Activated B cell treated with CpG ODN at 0.5 μM for 24 hours (primary cell): ENCODE results near the gene RPL27. TPM values are rescaled to one million over a fixed set of nuclear protein-coding genes. Genes with fewer than 3 reads are reported as not detected.
"Not testable (repeated sequence)": the region's sequence is repeated elsewhere in the genome, so short reads cannot be mapped to it uniquely, and the experiment has no call there.

Experiments
- ATAC-seq: fragments of 200-7000 bp; cut with Tn5 transposase; one replicate; pipeline ENCODE4 v1.10.0; 2021; ENCODE audit warnings: low read depth, mild to moderate bottlenecking, moderate library complexity
- CTCF ChIA-PET: fragments of 350-600 bp; sonication (Branson Sonifier 250); formaldehyde crosslinking; loops from one replicate; lab custom pipeline; 2021; ENCODE audit warnings: antibody characterized with exemption; lab: Charles Lee
- POLR2A ChIA-PET: fragments of 350-600 bp; sonication (Branson Sonifier 250); formaldehyde crosslinking; loops from one replicate; lab custom pipeline; 2021; ENCODE audit warnings: antibody characterized with exemption; lab: Charles Lee
- DNase-seq: peaks from one replicate; pipeline ENCODE4 v3.0.0; 2022
- H3K27ac Mint-ChIP-seq: one replicate; pipeline ENCODE4 v1.8.0; 2020; ENCODE audit warnings: mixed read lengths
- H3K27me3 Mint-ChIP-seq: one replicate; pipeline ENCODE4 v1.8.0; 2021; ENCODE audit warnings: mixed read lengths
- H3K36me3 Mint-ChIP-seq: one replicate; pipeline ENCODE4 v1.8.0; 2021; ENCODE audit warnings: low read depth, mixed read lengths
- H3K4me1 Mint-ChIP-seq: one replicate; pipeline ENCODE4 v1.8.0; 2021; ENCODE audit warnings: mixed read lengths
- H3K4me3 Mint-ChIP-seq: one replicate; pipeline ENCODE4 v1.8.0; 2020; ENCODE audit warnings: mild to moderate bottlenecking, mixed read lengths
- H3K9me3 Mint-ChIP-seq: one replicate; pipeline ENCODE4 v1.8.0; 2020; ENCODE audit warnings: mixed read lengths
- intact Hi-C: fragments of 100-400 bp; cut with micrococcal nuclease; formaldehyde crosslinking; loops from one replicate; pipeline ENCODE4 v1.15.1; 2024
- total RNA-seq: library from RNA; stranded (reverse); gene quantifications from 2 replicates; pipeline ENCODE4 v1.2.3, GENCODE V29; 2022
- TF ChIP-seq, protein P1 (sequence below): fragments of 200-600 bp; IDR thresholded peaks from one replicate; pipeline ENCODE4 v1.8.0; 2022; ENCODE audit warnings: antibody characterized with exemption, mild to moderate bottlenecking

Gene RPL27
- total RNA-seq, 1 donor from 2014 or later = 1,189 TPM

DNA sequence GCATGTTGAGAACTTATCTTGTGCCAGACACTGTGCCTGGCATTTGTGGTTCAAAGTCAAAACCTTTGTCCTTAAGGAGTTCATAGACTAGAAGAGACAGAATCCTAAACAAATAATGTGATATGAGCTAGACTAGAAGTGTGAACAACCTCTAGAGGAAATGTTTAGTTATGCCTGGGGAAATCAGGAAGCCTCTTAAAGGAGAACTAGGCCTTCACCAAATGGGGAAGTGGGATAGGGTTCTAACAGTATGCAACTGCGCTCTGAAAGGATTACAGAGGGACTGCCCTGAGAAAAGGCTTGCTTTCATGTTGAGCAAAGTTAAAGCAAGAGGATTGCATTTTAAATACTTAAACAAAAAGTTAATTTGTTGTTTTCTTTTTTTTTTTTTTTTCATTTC lies 13.0 kb upstream of the RPL27 start:
- CTCF ChIA-PET = interaction anchor here (1.3 to 2.1 kb wide), 2 partner anchors 11 to 13 kb away, joined by 3 to 19 read pairs; partner anchors contain the start of gene RPL27
- Mint-ChIP-seq H3K27me3 (no peaks in the 10 kb centered on the region), H3K9me3 (no peaks in the 10 kb centered on the region), H3K27ac (peak overlapping the region; percentile 91), H3K4me1 (peaks cover 69% of the 10 kb centered on the region), H3K36me3 (peaks cover 61% of the 10 kb centered on the region), H3K4me3 (peak overlapping the region; percentile 78)
- intact Hi-C loops = loop anchor here (1.0 to 10.0 kb wide), 3 partner anchors 13 to 240 kb away; partner anchors contain the start of genes AARSD1, EZH1 and RPL27
- TF ChIP-seq, protein P1, sequence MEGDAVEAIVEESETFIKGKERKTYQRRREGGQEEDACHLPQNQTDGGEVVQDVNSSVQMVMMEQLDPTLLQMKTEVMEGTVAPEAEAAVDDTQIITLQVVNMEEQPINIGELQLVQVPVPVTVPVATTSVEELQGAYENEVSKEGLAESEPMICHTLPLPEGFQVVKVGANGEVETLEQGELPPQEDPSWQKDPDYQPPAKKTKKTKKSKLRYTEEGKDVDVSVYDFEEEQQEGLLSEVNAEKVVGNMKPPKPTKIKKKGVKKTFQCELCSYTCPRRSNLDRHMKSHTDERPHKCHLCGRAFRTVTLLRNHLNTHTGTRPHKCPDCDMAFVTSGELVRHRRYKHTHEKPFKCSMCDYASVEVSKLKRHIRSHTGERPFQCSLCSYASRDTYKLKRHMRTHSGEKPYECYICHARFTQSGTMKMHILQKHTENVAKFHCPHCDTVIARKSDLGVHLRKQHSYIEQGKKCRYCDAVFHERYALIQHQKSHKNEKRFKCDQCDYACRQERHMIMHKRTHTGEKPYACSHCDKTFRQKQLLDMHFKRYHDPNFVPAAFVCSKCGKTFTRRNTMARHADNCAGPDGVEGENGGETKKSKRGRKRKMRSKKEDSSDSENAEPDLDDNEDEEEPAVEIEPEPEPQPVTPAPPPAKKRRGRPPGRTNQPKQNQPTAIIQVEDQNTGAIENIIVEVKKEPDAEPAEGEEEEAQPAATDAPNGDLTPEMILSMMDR = no peak
- ATAC-seq = peak; percentile 72
- POLR2A ChIA-PET = interaction anchor here (0.5 to 6.8 kb wide), 24 partner anchors 12 to 1724 kb away, joined by 3 to 124 read pairs (median 6); partner anchors contain the start of genes AARSD1, BECN1, DBF4B and DHX8
- no peak for DNase-seq

DNA sequence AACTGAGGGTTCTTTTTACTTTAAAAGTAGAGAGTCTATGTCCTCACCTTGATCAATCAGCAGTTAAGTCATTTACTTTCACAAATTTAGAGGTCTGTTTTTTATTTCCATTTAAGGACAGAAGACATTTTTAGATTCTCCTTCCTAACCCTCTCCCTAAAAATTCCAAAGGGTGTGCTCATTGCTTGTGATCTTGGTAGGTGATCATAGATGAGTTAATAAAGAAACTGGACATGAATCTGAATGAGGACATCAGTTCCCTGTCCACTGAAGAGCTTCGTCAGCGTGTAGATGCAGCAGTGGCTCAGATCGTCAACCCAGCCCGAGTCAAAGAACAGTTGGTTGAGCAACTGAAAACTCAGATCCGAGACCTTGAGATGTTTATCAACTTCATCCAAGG lies 9.1 kb upstream of the RPL27 start:
- TF ChIP-seq, protein P1 = no peak
- CTCF ChIA-PET = no interaction called here
- intact Hi-C loops = loop anchor here (10.0 kb wide), 1 partner anchor 244 kb away; the partner anchor contains the start of gene EZH1
- H3K27ac Mint-ChIP-seq = no peak overlapping the region
- no peaks in the 10 kb centered on the region for H3K27me3 Mint-ChIP-seq
- peaks cover 51% of the 10 kb centered on the region for H3K4me1 Mint-ChIP-seq
- POLR2A ChIA-PET = interaction anchor here (0.6 to 6.8 kb wide), 2 partner anchors 8 to 166 kb away, joined by 4 to 124 read pairs; partner anchors contain the start of gene RPL27
- no peaks in the 10 kb centered on the region for H3K9me3 Mint-ChIP-seq
- H3K4me3 Mint-ChIP-seq = no peak overlapping the region
- DNase-seq (no peak), ATAC-seq (no peak)
- peaks cover 75% of the 10 kb centered on the region for H3K36me3 Mint-ChIP-seq

DNA sequence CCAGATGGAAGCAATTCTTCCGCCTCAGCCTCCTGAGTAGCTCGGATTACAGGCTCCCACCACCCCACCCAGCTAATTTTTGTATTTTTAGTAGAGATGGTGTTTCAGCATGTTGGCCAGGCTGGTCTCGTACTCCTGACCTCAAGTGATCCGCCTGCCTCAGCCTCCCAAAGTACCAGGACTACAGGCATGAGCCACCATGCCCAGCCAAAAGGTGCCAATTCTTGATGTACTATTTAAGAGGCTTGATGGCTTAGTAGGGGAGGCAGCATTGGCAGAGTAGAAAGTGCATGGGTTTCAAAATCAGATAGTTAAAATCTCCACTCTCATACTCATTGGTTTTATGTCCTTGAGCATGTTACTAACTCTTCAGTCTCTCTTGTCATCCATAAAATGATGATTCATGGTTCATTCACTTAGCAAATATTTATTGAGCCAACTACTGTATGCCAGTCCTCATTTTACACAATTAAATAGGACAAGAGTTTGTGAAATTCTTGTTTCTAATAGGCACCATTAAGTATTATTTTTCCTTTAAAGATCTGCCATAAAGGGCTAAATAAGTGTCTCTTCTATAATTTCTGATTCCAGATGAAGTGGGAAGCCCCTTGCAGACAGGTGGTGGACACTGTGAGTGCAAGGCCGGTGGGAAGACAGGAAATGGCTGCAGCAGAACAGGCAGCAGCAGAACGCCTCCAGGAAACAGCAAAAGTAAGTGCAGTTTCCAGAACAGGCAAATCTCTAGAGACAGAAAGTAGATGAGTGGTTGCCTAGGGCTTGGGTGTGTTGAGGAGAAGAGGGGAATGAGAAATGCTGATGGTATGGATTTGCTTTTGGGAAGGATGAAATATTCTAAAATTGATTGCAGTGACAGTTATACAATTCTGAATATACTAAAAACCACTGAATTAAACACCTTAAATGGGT lies 8.2 kb upstream of the RPL27 start:
- intact Hi-C loops = loop anchor here (10.0 kb wide), 1 partner anchor 245 kb away; the partner anchor contains the start of gene EZH1
- H3K4me3 Mint-ChIP-seq = no peak overlapping the region
- ATAC-seq (no peak), DNase-seq (no peak)
- TF ChIP-seq, protein P1 = no peak
- H3K27me3 Mint-ChIP-seq = no peaks in the 10 kb centered on the region
- peaks cover 42% of the 10 kb centered on the region for H3K4me1 Mint-ChIP-seq
- H3K9me3 Mint-ChIP-seq = no peaks in the 10 kb centered on the region
- H3K27ac Mint-ChIP-seq = peak overlapping the region; percentile 32
- POLR2A ChIA-PET = interaction anchor here (0.6 to 6.8 kb wide), 2 partner anchors 8 to 166 kb away, joined by 4 to 124 read pairs; partner anchors contain the start of gene RPL27
- CTCF ChIA-PET = no interaction called here
- peaks cover 82% of the 10 kb centered on the region for H3K36me3 Mint-ChIP-seq

DNA sequence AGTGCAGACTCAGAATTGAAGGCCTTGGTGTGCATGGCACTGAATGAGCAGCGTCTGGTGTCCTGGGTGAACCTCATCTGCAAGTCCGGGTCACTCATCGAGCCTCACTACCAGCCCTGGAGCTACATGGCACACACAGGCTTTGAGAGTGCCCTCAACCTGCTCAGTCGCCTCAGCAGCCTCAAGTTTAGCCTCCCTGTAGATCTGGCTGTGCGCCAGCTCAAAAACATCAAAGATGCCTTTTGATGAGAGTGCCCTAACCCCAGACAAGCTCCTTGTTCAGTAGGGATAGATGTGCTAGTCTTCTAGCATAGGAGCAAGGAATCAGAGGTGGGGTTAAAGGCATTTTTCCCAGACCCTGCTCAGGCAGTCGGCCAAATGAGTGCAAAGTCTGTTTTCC lies 6.7 kb upstream of the RPL27 start:
- Mint-ChIP-seq H3K27me3 (no peaks in the 10 kb centered on the region), H3K4me3 (no peak overlapping the region), H3K9me3 (no peaks in the 10 kb centered on the region), H3K27ac (no peak overlapping the region), H3K4me1 (peaks cover 29% of the 10 kb centered on the region), H3K36me3 (peaks cover 79% of the 10 kb centered on the region)
- intact Hi-C loops = no loop called here
- CTCF ChIA-PET = no interaction called here
- DNase-seq (no peak), ATAC-seq (no peak)
- TF ChIP-seq, protein P1 = no peak
- POLR2A ChIA-PET = interaction anchor here (1.0 kb wide), 1 partner anchor 10 kb away, joined by 3 read pairs; no protein-coding TSS in a partner anchor

DNA sequence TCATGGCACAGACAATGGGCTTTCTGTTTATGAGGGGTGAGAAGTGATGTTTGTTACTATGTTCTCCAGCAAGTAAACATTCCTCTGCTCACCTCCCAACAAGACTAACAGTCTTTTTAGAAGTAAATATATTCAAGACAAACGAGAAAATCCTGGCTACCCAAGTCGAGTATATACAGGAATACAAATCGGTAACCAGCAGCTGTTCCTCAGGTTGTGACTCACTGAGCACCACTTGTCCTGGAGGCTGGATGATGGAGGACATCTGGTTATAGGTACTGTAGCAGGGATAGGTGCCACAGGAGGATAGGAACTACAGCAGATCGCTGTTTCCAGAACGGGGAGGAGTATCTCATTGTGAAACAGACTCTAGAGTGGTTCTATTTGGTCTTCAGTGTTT lies 5.3 kb upstream of the RPL27 start:
- DNase-seq (no peak), ATAC-seq (no peak)
- TF ChIP-seq, protein P1 = no peak
- ChIA-PET POLR2A (interaction anchor here (0.5 to 0.6 kb wide), 3 partner anchors 13 to 571 kb away, joined by 3 to 4 read pairs (median 4); partner anchors contain the start of gene PTGES3L), CTCF (no interaction called here)
- H3K27me3 Mint-ChIP-seq = no peaks in the 10 kb centered on the region
- H3K4me3 Mint-ChIP-seq = no peak overlapping the region
- no peak overlapping the region for H3K27ac Mint-ChIP-seq
- peaks cover 68% of the 10 kb centered on the region for H3K36me3 Mint-ChIP-seq
- H3K9me3 Mint-ChIP-seq = no peaks in the 10 kb centered on the region
- H3K4me1 Mint-ChIP-seq = peaks cover 32% of the 10 kb centered on the region
- intact Hi-C loops = no loop called here

GRCh38 chr17:42993913-42994312 lies 4.3 kb upstream of the RPL27 start:
- intact Hi-C loops, DNase-seq, POLR2A ChIA-PET, CTCF ChIA-PET, H3K9me3 Mint-ChIP-seq, H3K4me3 Mint-ChIP-seq, ATAC-seq, H3K27ac Mint-ChIP-seq, H3K27me3 Mint-ChIP-seq: not testable (repeated sequence)
- peaks cover 65% of the 10 kb centered on the region for H3K36me3 Mint-ChIP-seq
- peaks cover 37% of the 10 kb centered on the region for H3K4me1 Mint-ChIP-seq
